WTC11 (cell line): Measurements from ENCODE around the gene ZCWPW1.

ENCODE experiments used
- ATF1 ChIP-seq: sonication (generic); formaldehyde crosslinking; IDR thresholded peaks from 2 replicates; pipeline ENCODE4 v1.8.1; 2023; ENCODE audit warnings: mild to moderate bottlenecking, moderate library complexity, missing genetic modification reagents
- CTCF ChIP-seq: fragments of 200-600 bp; IDR thresholded peaks from 2 replicates; pipeline ENCODE4 v1.8.0; 2022; ENCODE audit warnings: antibody characterized with exemption
- KAT7 ChIP-seq: sonication (generic); formaldehyde crosslinking; IDR thresholded peaks from 2 replicates; pipeline ENCODE4 v1.8.1; 2023; ENCODE audit warnings: missing genetic modification reagents, mild to moderate bottlenecking, borderline replicate concordance

DNA sequence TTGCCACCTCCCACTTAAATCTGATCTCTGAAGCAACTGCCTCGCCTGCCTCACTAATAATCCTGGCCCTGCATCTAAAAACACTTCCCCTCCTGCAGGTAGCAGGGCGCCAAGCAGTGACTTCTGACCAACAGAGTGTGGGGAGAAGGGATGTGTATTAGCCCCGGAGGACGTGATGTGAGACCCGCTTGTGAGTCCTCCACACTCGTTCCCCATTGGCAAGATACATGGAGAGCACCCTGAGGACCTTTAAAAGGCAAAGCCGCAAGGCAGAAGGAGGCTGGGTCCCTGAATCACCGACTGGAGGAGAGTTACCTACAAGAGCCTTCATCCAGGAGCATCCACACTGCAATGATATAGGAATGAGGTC lies 61.3 kb downstream of the ZCWPW1 start:
- TF ChIP-seq ATF1 (CRISPR knock-in tag) (no peak), KAT7 (CRISPR knock-in tag) (no peak), CTCF (no peak)
